GM21447 (cell line): Measurements from ENCODE around the gene TMIGD1.

Source experiments
- ATAC-seq: cut with Tn5 transposase; IDR thresholded peaks from one replicate; pipeline ENCODE4 v1.9.1; 2021; ENCODE audit not compliant: unreplicated experiment

TMIGD1 gene

DNA sequence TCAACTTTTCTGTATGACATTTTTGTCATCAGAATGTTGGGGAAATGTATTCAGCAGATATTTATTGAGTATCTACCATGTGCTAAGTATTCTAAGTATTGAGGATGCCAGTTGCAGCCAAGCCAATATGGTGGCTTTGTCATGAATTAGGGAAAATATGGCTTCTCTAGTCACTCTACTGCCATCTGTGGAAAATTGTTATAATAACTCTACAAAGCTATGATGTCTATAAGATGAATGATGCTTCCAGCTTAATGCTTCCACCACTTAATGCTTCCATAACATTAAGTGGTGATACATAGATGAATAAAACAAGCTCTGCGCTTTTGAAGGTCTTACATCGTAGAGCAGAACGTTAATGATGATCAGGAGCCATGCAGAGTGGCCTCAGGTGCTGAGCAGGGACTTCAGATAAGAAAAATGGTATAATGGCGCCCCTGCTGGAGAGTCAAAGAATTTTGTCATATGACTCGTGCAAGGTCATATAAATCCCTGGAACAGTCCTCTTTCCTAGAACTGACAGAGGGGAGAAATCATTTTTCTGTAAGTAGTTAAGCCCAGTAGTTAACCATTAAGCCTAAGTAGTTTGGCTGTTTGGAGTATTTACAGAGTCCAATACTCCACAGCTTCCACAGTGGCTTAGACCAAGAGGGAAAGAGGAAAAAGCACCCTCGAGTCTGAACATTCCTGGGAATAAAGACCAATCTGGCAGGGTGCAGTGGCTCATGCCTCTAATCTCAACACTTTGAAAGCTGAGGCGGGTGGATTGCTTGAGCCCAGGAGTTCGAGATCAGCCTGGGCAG lies 2.7 kb upstream of the TMIGD1 start:
- ATAC-seq = no peak

DNA sequence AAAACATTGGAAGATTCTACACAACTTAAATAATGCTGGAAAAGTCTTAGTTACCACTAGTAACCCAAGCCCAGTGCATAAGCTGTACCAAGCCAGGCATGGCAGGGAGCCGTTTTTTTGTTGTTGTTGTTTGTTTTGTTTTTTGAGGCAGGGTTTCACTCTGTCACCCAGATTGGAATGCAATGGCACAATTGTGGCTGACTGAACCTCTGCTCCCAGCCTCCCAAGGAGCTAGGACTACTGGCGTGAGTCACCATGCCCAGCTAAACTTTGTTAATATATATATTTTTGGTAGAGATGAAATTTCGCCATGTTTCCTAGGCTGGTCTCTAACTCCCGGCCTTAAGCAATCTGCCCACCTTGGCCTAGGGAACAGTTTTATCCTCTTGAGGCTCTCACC lies 564 bp upstream of the TMIGD1 start:
- no peak for ATAC-seq

DNA sequence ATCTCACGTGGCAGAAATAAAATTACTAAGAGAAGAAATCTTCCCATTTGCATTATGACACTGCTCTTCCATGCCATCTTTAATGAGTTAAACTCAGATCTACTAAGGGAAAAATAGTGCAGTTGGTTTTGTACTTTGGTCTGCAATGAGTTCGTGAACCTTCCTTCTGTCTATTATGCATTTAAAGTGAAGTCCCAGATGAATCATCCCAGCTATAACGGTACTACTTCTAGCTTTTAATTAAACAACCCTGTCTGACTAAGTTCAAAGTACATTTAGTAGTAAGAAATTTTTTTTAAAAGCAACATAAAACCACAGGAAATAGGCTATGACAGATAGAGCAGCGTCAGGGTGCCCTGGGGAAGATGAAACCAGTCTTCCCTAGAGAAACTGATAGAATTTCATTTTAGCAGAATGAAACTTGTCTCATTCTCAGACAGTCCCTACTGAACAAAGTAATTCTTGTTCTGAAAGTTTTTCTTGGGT lies 1.8 kb downstream of the TMIGD1 start:
- ATAC-seq = peak; percentile 76

DNA sequence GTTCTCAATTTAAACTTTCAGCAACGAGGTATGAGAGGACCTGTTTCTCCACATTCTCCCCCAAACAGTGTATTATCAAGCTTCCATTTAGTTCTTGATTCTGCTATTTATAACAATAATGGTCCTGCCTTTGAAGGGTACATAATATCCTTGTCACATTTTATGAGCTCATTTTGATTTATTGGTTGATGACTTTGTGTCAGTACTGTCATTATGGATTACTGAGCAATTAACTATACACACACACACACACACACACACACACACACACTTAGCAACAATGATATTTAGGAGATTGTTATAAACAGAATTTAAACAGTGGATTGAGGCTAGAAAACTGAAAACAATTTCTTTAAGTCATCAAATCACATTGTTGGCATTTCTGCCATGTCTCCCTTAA lies 7.0 kb downstream of the TMIGD1 start:
- no peak for ATAC-seq

DNA sequence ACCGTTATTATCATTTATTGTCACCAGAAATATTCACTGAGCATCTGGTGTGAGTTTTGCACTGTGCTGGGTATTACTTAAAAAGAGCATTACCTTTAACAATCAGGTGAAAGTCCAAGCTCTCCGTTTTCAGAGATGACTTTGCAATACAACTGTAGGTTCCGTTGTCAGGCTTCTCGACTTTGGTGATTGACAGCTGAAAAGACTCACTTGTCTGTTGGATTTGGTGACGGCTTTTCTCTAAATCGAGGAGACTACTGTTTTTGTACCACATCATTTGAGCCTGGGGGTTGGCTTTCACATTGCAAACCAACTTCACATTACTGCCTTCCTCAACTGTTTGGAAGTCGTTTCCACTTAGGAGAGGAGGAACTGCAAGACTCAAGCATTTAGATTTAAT lies 9.1 kb downstream of the TMIGD1 start:
- no peak for ATAC-seq

DNA sequence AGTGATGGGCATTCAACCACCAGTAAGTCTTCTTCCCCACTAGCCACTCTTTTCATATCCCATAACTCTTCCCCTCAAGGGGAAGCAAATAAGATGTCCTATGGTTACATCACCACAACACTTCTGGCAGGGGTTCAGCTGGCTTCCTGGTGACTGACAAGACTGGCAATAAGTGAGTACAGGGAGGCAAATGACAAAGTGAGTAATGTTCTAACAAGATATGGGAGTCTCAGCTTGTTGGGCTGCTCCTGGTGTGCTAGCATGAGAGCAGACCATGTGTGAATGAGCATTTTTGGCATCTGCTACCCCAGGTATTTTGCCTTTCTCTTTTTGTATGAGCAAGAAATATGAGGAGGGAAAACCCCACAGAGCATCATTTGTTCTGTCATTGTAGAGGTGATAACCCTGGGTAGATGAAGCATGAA lies 9.9 kb downstream of the TMIGD1 start:
- no peak for ATAC-seq

DNA sequence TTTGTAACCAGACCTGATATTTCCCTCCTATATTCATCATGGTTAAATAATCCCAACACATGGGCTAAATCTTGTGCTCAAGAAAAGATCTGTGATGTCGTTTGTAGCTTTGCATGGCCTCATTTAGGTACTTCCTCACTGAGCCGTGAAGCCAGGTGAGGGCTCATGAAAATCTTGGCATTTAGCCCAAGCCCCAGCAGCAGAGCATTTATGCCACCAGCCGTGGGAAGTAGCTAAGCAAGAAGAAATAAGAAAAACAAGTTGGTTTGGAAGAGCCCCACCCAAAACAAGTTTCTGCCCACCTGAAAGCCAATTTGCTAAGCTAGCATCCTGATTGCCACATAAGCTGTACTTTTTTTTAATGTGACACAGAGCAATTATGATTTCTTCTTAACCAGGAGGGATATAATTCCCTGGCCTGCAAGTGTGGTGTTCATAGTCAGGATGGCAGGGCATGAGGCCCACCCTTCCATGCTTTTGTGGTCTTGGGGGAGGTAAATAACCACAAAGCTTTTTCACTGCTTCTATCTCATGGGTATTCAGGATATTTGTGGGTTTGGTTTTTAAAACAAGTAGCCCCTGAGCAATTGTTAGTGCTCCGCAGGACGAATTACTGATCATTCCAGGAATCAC lies 10.5 kb downstream of the TMIGD1 start:
- no peak for ATAC-seq

DNA sequence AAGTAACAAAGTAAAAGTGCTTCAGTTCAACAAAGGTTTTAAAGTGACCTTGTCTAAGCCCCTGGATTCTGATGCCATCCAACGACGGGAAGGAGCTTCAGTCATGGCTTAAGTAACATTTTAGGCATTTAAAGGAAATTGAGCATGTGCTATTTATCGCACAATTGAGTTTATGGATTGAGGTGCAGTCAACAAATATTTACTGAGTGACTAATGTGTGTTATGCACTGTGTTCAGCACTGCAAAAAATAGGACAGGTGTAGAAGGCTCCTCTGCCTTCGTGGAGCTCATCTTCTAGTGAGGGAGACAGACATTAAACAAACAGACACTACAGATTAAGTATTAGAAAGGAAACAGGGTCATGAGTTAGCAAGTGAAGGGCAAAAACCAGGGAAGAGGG lies 12.5 kb downstream of the TMIGD1 start:
- ATAC-seq = no peak

DNA sequence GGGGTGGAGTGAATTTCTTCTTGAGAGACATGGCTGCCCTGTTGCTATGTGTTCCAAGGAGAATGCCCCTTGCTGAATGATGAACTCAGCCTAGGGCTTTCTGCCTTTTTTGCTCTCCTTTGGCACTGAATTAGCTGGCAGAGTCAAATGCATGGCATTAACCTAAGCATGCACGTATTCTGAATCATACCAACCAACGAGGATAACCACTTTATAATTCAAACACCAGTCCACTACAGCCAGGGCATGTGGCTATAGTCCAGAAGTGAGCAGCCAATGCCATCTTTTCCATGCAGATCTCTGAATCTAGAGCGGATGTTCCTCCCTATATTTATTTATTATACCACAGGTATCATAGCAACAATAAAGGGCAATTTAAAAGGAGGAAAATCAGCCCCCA lies 15.7 kb downstream of the TMIGD1 start:
- no peak for ATAC-seq

DNA sequence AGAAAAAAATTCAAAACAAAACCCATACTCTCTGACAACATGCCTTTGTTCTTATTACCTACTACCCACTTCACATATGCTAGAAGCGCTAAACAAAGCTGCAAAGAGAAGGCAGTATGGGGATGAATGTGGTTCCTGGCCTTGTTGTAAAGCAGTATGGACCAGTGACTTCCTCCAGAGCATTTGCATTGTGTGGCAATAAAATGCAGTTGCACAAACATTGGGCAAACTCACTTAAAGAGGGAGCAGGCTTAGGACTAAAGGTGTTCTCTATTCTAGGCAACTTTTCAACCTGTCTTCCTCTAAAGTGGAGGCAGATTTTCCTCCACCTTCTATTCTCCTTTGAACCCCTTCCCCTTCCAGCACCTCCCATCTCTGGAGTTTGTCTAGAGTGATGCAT lies 17.1 kb downstream of the TMIGD1 start:
- ATAC-seq = no peak

DNA sequence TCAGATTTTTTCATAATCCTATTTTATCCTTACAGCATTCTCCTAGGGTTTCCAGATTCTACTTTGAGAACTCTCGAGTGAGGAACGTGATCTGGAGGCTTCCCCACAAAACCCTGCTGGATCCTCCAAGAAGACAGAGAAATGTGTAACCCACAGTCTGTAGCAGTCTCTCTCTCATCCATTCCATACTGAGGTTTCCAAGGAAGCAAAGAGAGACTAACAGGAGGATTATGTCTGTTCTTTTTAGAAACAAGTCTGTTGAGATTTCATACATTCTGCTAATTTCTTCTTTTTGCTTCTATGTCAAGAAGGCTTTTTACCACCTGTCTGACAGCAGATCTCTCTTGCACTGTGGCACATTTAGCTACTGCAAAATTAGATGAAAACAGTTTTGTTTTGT lies 18.8 kb downstream of the TMIGD1 start:
- no peak for ATAC-seq

DNA sequence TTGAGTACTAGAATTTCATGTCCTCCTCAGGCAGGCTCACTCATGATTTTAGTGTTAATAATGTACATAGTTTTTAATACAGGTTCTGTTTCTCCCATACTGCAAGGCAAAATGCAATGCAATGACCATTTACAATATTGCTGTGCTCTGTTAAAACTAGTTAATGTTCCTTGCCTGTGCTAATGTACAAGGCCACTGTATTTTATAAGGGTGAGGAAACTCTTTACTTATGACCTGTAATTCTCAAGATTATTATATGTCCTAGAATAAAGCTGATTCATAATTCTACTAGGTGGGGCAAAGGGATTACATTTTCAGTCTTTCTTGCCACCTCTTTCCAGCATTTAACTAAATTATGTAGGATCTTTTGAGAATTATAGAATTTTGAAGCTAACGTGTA lies 19.4 kb downstream of the TMIGD1 start:
- ATAC-seq = no peak

DNA sequence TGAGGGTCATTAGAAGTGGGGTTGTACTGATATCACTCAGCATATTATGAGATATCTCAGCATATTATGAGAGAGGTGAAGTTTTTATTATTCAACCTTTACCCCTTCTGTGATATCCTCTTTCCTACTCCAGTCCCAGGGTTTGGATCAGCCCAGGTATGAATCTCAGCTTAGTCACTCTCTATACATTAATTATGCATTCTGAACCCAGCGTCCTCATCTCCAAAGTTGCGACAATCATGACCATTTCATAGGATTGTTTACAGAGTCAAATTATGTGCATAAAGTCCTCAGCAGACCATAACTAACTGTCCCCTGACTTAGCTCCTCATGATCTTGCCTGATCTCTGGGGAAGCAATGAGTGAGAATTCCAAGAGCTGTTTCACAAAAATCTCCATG lies 21.6 kb downstream of the TMIGD1 start:
- ATAC-seq = no peak

DNA sequence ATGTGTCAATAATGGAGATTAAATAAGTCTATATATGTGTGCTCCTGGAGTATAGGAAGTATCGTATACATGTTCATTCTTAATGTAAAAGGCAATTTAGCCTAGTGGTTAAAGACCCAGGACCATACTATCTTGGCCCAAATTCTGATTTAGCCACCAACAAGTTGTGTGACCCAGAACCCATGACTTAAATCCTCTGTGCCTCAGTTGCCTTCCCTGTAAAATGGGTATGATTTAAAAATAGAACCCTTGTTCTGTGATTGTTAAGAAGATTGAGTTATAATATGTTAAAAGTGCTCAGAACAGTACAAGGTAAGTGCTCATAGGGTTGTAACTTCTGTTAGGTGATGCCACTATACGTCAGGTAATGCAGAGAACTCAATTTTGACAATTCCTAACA lies 23.3 kb downstream of the TMIGD1 start:
- no peak for ATAC-seq

DNA sequence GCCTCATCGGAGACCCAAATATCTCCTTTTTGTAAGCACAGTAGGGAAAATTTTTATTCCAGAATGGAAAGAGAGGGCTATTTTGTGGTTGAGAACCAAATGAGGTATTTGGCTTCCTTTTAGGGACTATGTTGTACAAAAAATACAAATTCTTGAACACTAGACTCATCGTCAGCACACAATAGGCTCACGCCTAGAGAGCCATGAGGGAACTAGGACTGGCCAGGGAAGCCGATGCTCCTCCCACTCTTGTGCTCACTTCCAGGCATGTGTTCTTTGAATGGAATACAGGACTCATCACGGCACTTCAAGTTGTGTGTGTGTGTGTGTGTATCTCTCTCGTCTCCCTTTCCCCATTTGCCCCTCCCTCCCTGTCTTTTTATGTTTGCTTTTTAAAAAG lies 24.3 kb downstream of the TMIGD1 start:
- no peak for ATAC-seq

DNA sequence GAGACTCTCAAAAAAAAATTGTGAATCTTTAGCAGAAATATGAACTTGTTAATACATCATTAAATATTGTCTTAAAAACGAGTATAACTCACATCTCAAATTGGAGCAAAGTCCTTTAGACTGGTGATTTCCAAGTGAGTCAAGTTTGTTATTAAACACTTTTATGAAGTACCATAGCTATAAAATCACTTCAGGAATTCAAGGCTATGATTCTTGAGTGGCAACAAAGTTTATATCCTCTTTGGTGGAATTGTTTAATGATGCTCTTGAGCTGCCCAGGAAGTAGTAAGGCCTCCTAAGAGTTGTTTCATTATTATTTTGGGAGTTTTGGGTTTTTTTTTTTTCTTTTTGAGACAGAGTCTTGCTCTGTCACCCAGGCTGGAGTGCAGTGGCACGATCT lies 25.5 kb downstream of the TMIGD1 start:
- no peak for ATAC-seq

DNA sequence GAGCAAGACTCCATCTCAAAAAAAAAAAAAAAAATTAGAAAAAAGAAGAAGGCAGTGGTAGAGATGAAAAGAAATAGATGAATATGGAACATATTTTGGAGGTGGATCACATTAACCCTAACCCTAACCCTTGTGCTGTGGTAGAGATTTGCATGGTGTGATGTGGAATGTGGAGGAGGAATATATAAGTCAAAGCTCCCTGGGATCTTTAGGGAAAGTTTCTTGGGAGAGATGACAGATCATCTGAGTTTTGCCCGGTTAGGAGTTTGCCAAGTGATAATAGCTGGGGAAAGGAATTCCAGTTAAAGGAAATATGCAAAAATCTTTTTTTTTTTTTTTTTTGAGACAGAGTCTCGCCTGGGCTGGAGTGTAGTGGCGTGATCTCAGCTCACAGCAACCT lies 29.1 kb downstream of the TMIGD1 start:
- ATAC-seq = no peak

DNA sequence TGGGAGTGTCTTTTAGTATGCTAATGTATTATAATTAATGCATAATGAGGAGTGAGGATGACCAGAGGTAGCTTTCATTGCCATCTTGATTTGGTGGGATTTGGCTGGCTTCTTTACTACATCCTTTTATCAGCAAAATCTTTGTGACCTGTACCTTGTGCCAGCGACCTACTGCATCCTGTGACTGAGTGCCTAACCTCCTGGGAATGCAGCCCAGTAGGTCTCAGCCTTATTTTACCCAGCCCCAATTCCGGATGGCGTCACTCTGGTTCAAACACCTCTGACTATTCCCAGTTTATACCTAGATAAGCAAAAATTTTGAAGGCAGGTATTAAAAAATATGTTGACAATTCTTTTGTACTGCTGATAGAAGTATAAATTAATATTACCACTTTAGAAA lies 31.6 kb downstream of the TMIGD1 start:
- ATAC-seq = no peak

DNA sequence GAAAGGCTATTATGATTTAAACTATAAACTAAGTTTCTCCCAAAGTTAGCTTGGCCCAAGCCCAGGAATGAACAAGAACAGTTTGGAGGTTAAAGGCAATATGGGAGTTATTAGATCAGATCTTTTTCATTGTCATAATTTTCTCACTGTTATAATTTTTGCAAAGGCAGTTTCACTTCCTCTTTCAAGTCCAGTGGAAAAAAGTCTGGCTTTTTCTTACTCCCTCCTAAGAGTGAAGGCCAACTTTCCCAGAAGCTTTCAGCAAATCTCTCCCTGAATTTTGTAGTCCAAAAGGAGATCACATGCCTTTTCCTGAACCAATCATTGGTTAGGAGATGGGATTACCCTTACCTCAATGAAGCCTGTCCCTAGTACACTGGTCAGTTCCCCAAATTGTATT lies 33.0 kb downstream of the TMIGD1 start:
- ATAC-seq = no peak

DNA sequence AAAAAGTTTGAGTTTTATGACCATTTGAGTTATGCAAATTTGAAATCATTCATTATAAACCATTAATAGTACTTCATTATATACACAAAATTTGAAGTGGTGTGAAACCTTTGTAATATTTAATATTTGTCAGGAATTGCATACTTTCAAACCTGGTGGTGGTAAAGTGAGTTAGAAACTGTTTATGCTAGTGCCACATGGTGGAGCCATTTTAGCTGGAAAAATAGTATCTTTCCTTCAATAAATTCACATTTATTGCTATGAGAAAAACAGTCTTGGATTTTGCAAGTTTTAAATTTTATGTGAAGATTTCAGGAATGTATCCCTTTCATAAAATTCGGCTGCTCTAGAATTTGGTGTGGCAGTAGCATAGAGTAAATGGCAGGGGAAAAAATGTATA lies 34.9 kb downstream of the TMIGD1 start:
- no peak for ATAC-seq

DNA sequence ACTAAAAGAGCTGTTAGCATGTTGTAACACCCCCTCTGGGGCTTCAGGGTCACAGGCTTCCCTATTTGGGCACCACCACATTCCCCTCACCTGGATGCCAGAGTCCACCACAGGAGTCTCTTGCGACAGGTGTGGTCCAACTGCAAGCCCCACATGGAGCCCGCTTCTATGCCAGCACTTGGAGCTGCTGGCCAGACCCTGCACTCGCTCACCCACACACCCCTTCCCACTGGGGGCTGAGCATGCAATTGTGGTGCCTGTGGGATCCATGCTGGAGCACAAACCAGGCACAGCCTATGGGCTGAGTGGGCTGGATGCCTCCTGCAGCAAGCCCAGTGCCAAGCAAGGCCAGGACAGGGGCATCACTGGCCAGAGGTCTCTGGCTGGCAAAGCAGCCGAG lies 36.1 kb downstream of the TMIGD1 start:
- ATAC-seq = no peak

DNA sequence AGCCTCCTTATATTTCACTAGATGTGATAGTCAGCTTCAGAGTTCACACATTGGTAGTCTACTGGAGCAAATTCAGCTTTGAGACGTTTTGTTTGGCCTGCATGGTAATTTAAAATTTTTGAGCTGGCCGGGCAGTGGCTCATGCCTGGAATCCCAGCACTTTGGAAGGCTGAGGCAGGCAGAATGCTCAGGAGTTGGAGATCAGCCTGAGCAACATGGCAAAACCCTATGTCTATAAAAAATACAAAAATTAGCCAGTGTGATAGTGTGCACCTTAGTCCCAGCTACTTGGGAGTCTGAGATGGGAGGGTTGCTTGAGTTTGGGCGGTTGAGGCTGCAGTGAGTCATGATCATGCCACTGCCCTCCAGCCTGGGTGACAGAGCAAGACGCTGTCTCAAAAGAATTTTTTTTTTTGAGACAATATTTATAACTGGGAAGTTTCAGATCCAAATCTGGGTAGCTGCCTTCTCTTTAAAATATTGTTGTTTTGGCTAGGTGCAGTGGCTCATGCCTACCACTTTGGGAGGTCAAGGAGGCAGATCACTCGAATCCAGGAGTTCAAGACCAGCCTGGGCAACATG lies 37.3 kb downstream of the TMIGD1 start:
- no peak for ATAC-seq
